OCI-LY1 (cell line): ENCODE results near the gene CYP4F2.

Experiments used
- CTCF ChIP-seq: fragments of 200-600 bp; sonication (generic), shearing (Covaris generic); IDR thresholded peaks from 2 replicates; pipeline ENCODE4 v1.5.1; 2017; ENCODE audit warnings: mild to moderate bottlenecking, antibody characterized with exemption, low read length, moderate library complexity, mixed read lengths
- EZH2 ChIP-seq: fragments of 200-600 bp; sonication (generic), shearing (Covaris generic); IDR thresholded peaks from 2 replicates; pipeline ENCODE4 v1.8.0; 2017; ENCODE audit warnings: borderline replicate concordance, mixed run types, mild to moderate bottlenecking, antibody characterized with exemption, low read length, moderate library complexity, mixed read lengths

- TF ChIP-seq CTCF (no peak), EZH2 (no peak)
These were observed 59.5 kb downstream of the CYP4F2 start for GRCh38 chr19:15838351-15838750.
